Measurements from ENCODE around the gene PIP4K2B.

DNA sequence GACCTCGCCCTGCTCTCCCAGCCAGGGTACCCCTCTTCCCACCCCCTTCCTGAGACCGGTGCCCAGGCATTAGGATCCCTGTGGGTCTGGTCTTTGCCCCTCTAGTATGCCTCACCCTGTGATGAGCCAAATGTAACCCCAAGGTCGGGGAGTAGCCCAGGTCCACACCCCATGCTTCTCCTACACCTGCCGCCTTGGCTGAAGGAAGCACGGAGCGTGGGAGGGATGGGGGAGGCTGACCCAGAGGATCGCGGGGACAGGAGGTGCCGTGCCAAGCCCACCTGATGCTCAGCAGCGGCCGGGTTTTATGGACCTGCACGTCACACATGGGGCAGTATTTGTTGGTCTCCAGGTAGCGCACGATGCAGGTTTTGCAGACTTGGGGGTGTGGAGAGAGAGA lies 60.1 kb downstream of the PIP4K2B start:
- TF ChIP-seq, protein P1, sequence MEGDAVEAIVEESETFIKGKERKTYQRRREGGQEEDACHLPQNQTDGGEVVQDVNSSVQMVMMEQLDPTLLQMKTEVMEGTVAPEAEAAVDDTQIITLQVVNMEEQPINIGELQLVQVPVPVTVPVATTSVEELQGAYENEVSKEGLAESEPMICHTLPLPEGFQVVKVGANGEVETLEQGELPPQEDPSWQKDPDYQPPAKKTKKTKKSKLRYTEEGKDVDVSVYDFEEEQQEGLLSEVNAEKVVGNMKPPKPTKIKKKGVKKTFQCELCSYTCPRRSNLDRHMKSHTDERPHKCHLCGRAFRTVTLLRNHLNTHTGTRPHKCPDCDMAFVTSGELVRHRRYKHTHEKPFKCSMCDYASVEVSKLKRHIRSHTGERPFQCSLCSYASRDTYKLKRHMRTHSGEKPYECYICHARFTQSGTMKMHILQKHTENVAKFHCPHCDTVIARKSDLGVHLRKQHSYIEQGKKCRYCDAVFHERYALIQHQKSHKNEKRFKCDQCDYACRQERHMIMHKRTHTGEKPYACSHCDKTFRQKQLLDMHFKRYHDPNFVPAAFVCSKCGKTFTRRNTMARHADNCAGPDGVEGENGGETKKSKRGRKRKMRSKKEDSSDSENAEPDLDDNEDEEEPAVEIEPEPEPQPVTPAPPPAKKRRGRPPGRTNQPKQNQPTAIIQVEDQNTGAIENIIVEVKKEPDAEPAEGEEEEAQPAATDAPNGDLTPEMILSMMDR (IDR thresholded peaks at IDR 0.05) = no peak
- no peak for TF ChIP-seq POLR2A (IDR thresholded peaks at IDR 0.05)
- no peak for TF ChIP-seq EP300 (IDR thresholded peaks at IDR 0.05)
